Uterus (tissue), 2 donors: ENCODE measurements around the gene CLSTN2.

Experiments
- CTCF ChIP-seq, 4 experiments: fragments of 200-600 bp in 2 of 4; fragments of 450-650 bp in 2 of 4; sonication (generic) in 2 of 4; IDR thresholded peaks; one replicate each; pipeline ENCODE4 v1.5.1; 2016 to 2019; ENCODE audit warnings: antibody characterized with exemption in 4 of 4, mild to moderate bottlenecking in 2 of 4, moderate library complexity in 1 of 4
- POLR2A ChIP-seq, 2 donors: fragments of 450-650 bp; IDR thresholded peaks; one replicate each; pipeline ENCODE4 v1.6.1; 2016; ENCODE audit warnings: antibody characterized with exemption in 2 of 2, mild to moderate bottlenecking in 1 of 2, moderate library complexity in 1 of 2

- no peak for TF ChIP-seq POLR2A (IDR thresholded peaks at IDR 0.05)
- TF ChIP-seq CTCF (IDR thresholded peaks at IDR 0.05) = no peak
Measured at GRCh38 chr3:140233702-140234101, 298.7 kb downstream of the CLSTN2 start.
